ENCODE measurements around the gene MUCL3. TPM values are rescaled to one million over a fixed set of nuclear protein-coding genes. Genes with fewer than 3 reads are reported as not detected.

MUCL3 gene
- total and polyA plus RNA-seq, 2 of the 8 experiments (the other 6 are each of a cell fraction or from before 2014, with no cell fraction given): 0.15 to 0.37 TPM

DNA sequence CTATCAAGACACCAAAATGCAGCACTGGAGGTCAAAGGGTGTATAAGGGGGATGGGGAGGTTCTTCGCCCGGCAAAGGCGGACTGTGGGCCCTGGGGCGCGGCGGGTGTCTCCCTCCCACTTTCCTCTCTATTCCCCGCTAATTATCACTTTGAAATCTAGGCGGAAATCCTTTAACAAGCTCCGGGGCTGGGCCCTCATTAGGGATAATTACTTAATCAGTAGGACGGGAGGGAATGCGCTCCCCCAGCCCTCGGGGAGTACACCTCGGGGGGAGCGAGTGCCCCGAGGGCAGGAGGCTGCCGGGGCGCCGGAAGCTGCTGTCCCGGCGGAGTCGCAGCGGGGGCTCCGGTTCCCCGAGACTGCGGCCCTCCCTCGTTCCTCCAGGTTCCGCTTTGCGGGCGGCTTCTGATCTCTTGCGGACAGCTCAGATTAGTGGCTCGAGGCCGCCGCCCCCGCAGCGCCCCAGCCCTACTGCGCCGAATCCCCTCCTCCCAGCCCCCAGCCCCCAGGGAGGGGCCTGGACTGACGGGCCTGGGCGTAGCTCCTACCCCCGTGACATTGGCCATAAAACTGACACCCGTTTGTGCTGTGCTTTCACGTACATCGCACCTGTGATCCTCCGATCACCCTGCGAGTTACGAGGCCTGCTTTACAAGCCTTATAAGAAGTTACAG lies 14.7 kb downstream of the MUCL3 start:
- no peak overlapping the region for H2BK20ac ChIP-seq (ENCODE audit: low read length)
- ChIA-PET POLR2A (ENCODE audit: partially characterized antibody) (interaction anchor here (0.6 to 1.7 kb wide), 8 partner anchors 10 to 230 kb away, joined by 3 to 5 read pairs (median 4); partner anchors contain the start of genes GTF2H4 and MUCL3), CTCF (ENCODE audit: partially characterized antibody) (interaction anchor here (0.8 to 2.6 kb wide), 13 partner anchors 11 to 133 kb away, joined by 3 to 9 read pairs (median 3); partner anchors contain the start of genes MUC21 and VARS2)
- H3K18ac ChIP-seq (ENCODE audit: extremely low read depth, low read length): peak overlapping the region; percentile 71; the same call in 1 of the 2 replicates
- H3K4me1 ChIP-seq (replicated peaks in 1 of 4; ENCODE audit: control insufficient read depth in 3 of 4, insufficient read depth in 4 of 4, low read length in 3 of 4): peaks cover 3 to 4% (median 4%) of the 10 kb centered on the region in 4 experiments; a peak in 4 of 7 replicates
- H3K36me3 ChIP-seq (ENCODE audit: control insufficient read depth in 2 of 4, insufficient read depth in 4 of 4, low read length in 3 of 4): no peaks in the 10 kb centered on the region
- peaks cover 0 to 13% (median 10%) of the 10 kb centered on the region in 4 experiments; a peak in 5 of 7 replicates for H3K27me3 ChIP-seq (replicated peaks in 1 of 4; ENCODE audit: control insufficient read depth in 3 of 4, extremely low read depth in 1 of 4, insufficient read depth in 3 of 4, low read length in 3 of 4)
- DNase-seq (ENCODE audit: low read depth in 1 of 2, low spot score in 2 of 2): peak; percentile 31 to 84
- peak overlapping the region in 1 of 4 experiments; percentile 8; a peak in 1 of 7 replicates for H3K9ac ChIP-seq (replicated peaks in 1 of 4; ENCODE audit: extremely low read depth in 1 of 4, low read depth in 3 of 4, low read length in 3 of 4)
- no peaks in the 10 kb centered on the region for H3K9me3 ChIP-seq (ENCODE audit: insufficient read depth in 2 of 2, low read depth in 1 of 2, low read length in 1 of 2)
- H4K20me1 ChIP-seq (replicated peaks in 1 of 2; ENCODE audit: control insufficient read depth in 1 of 2, insufficient read depth in 2 of 2, low read length in 2 of 2): no peaks in the 10 kb centered on the region
- H3K23ac ChIP-seq (ENCODE audit: insufficient read length): no peak overlapping the region
- H4K91ac ChIP-seq (replicated peaks; ENCODE audit: insufficient read length, low read length): peak overlapping the region; percentile 70
- 8% methylated on average over 45 of the region's 46 CpGs; no CpG with 5 or more reads in 1 of the 2 experiments for WGBS, 2 experiments (ENCODE audit: extremely low coverage in 1 of 2, insufficient coverage in 1 of 2, insufficient read length in 1 of 2, insufficient replicate concordance in 2 of 2, low coverage in 1 of 2, low lambda C conversion rate in 2 of 2, missing lambda C conversion rate in 1 of 2)
- no peak overlapping the region for H2BK12ac ChIP-seq (ENCODE audit: low read depth, low read length)
- H2BK120ac ChIP-seq (replicated peaks; ENCODE audit: low read depth, low read length): peak overlapping the region; percentile 66
- no peak overlapping the region; the same call in 1 of the 2 replicates for H2BK5ac ChIP-seq (ENCODE audit: low read depth, low read length)
- H4K8ac ChIP-seq (ENCODE audit: extremely low read depth, insufficient read depth, low read length): peak overlapping the region; percentile 86; the same call in 1 of the 2 replicates
- peak overlapping the region; percentile 66 to 81 for H3K4me2 ChIP-seq (ENCODE audit: insufficient read depth in 1 of 2, low read depth in 2 of 2, low read length in 2 of 2)
- H3K4me3 ChIP-seq (ENCODE audit: extremely low read depth in 1 of 4, insufficient read depth in 2 of 4, low read depth in 3 of 4, low read length in 4 of 4): peak overlapping the region; percentile 47 to 64 (median 54)
- no peaks in the 10 kb centered on the region for H3K79me2 ChIP-seq (ENCODE audit: control insufficient read depth in 1 of 2, insufficient read depth in 2 of 2, low read length in 2 of 2)
- no peak for FAIRE-seq
- no peak overlapping the region for H2AK5ac ChIP-seq (ENCODE audit: low read depth, low read length)
- no peaks in the 10 kb centered on the region for H3K79me1 ChIP-seq (ENCODE audit: low read depth, low read length)
- no peak overlapping the region for H3K14ac ChIP-seq (ENCODE audit: insufficient read length)
- H3K4ac ChIP-seq (replicated peaks; ENCODE audit: insufficient read length, low read depth, low read length): no peak overlapping the region
- peak overlapping the region; percentile 97; the same call in 1 of the 2 replicates for H2BK15ac ChIP-seq (ENCODE audit: low read length)
- peaks cover 6% of the 10 kb centered on the region; the same call in 1 of the 2 replicates for H3K23me2 ChIP-seq (ENCODE audit: low read depth, low read length)
- no peak overlapping the region for H3K27ac ChIP-seq (ENCODE audit: low read depth, low read length)
- peak overlapping the region; percentile 71; the same call in 1 of the 2 replicates for H2AFZ ChIP-seq (ENCODE audit: low read length)
- peak overlapping the region; percentile 6 for H3K56ac ChIP-seq (replicated peaks; ENCODE audit: insufficient read length, low read depth, low read length)
- no peak overlapping the region for H4K5ac ChIP-seq (ENCODE audit: insufficient read length, low read depth, low read length)
- TF ChIP-seq, protein P1, sequence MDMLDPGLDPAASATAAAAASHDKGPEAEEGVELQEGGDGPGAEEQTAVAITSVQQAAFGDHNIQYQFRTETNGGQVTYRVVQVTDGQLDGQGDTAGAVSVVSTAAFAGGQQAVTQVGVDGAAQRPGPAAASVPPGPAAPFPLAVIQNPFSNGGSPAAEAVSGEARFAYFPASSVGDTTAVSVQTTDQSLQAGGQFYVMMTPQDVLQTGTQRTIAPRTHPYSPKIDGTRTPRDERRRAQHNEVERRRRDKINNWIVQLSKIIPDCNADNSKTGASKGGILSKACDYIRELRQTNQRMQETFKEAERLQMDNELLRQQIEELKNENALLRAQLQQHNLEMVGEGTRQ (IDR thresholded peaks at IDR 0.05; ENCODE audit: low read length): no peak
- TF ChIP-seq BACH1 (IDR thresholded peaks at IDR 0.05; ENCODE audit: low read length): no peak
- TF ChIP-seq CREB1 (IDR thresholded peaks at IDR 0.05): no peak
- no peak for TF ChIP-seq RNF2 (IDR thresholded peaks at IDR 0.05; ENCODE audit: borderline replicate concordance, low read depth, low read length, missing control alignments, poor library complexity, severe bottlenecking)
- no peak for TF ChIP-seq JUND (IDR thresholded peaks at IDR 0.05; ENCODE audit: low read length)
- peak; percentile 85; the same call in 1 of the 2 replicates for TF ChIP-seq GABPA (IDR thresholded peaks at IDR 0.05; ENCODE audit: borderline replicate concordance, insufficient read depth, low read length)
- TF ChIP-seq SRF (IDR thresholded peaks at IDR 0.05; ENCODE audit: low read depth, low read length): no peak
- TF ChIP-seq POLR2A (IDR thresholded peaks at IDR 0.05; ENCODE audit: control extremely low read depth in 1 of 2, low read depth in 2 of 2, low read length in 2 of 2): peak in 1 of 2 experiments; percentile 43; a peak in 1 of 3 replicates
- TF ChIP-seq TCF12 (IDR thresholded peaks at IDR 0.05; ENCODE audit: low read depth, low read length): no peak
- TF ChIP-seq CBX8 (IDR thresholded peaks at IDR 0.05; ENCODE audit: borderline replicate concordance, low read depth, low read length): no peak
- TF ChIP-seq TAF7 (optimal IDR thresholded peaks at IDR 0.05; ENCODE audit: borderline replicate concordance, low read depth, low read length): peak; percentile 81

Data from H1 (cell line).